MG63 (cell line): ENCODE results near the gene MRAP2. TPM values are rescaled to one million over a fixed set of nuclear protein-coding genes. Genes with fewer than 3 reads are reported as not detected.

ENCODE experiments used
- DNase-seq: peaks from one replicate; pipeline ENCODE4 v3.0.0-alpha.2; 2020
- H3K27me3 ChIP-seq: fragments of 250-450 bp; sonication (Bioruptor Pico); 2 replicates; pipeline ENCODE4 v1.5.1; 2020; ENCODE audit warnings: mild to moderate bottlenecking, moderate library complexity
- H3K36me3 ChIP-seq: fragments of 250-450 bp; sonication (Bioruptor Pico); 2 replicates; pipeline ENCODE4 v1.5.1; 2020; ENCODE audit warnings: mild to moderate bottlenecking, moderate library complexity
- H3K4me3 ChIP-seq: fragments of 250-450 bp; sonication (Bioruptor Pico); 2 replicates; pipeline ENCODE4 v1.5.1; 2020; ENCODE audit warnings: mild to moderate bottlenecking, moderate library complexity
- H3K9me3 ChIP-seq: fragments of 250-450 bp; sonication (Bioruptor Pico); 2 replicates; pipeline ENCODE4 v1.5.1; 2020; ENCODE audit warnings: mild to moderate bottlenecking, moderate library complexity
- total RNA-seq: library from RNA; depleted of rRNA; stranded (reverse); fragments of >200 nt; shearing (Covaris generic); gene quantifications from 2 replicates; pipeline ENCODE4 v1.2.3, GENCODE V29; 2014; ENCODE audit warnings: low replicate concordance; rRNA removed

MRAP2 gene
- 3.1 and 3.5 TPM in 2 replicates for total RNA-seq

DNA sequence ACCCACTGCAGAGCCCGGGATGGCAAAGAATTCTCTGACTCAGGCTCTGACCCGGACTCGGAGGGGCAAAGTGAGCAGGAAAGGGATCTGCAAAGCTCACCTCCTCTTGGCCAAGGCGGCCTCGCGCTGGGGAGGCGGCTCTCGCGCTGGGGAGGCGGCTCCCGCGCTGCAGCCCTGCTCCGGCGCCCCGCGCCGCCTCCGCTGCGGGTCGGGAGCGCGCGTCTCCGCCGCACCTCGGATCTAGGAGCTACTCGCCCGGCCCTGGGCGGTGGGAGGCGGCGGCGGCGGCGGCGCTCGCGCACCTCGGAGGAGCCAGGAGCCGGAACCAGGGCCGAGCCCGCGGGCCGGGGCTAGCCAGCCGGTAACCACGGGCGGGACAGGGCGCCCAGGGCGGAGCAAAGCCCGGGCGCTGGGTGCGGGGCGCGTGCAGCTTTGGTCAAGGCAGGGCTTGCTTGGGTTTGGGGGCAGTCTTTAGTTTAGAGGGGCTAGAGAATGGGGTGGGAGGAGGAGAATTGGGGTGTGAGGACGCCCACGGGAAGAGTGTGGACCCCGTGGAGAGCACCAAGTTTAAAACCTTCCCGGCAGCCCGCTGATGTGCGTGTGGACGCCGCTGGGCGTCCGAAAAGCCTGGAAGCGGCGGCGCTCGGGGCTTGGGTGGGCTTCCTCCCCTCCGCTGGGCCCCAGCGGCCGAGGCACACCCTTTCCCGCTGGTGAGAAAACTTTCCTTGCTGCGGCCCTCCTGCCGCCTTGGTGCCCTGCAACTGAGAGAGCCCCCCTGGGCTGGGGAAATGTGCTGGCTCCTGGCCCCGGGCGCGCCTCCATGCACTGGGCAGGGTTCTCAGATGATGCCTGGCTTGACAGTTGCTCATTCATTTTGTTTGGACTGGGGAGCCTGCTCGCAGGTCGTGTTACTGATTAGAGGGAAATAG, at the start of gene MRAP2:
Gene MRAP2 (plus strand): TSS at position 250 of the 929 bp plus-strand sequence. CDS start 21,547 bp downstream, outside the sequence.
- Histone ChIP-seq H3K4me3 (peak within 1 kb of the TSS; percentile 59), H3K27me3 (no peaks in the 10 kb centered on the region), H3K9me3 (no peaks in the 10 kb centered on the region), H3K36me3 (no peaks in the 10 kb centered on the region)
- peak; percentile 66 for DNase-seq

DNA sequence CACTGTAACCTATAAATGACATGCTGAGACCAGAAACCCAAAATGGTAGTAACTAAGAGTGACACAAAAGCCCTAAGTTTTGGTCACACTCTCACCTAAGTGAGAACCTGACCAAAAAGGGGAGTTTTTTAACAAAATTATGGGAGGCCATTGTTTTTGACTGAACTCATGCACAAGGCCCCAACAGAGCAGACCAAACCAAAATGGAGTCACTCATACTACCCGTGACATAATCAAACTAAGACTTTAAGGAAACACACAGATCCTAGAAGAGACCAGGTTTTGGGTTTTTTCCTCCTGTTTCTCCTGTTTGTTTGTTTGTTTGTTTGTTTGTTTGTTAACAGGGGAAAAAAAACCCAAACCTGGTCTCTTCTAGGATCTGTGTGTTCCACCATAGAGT, 49.2 kb upstream of the MRAP2 start:
- H3K27me3 ChIP-seq: no peaks in the 10 kb centered on the region
- DNase-seq: no peak
- H3K36me3 ChIP-seq: no peaks in the 10 kb centered on the region
- no peak overlapping the region for H3K4me3 ChIP-seq
- peaks cover 2% of the 10 kb centered on the region; the same call in 1 of the 2 replicates for H3K9me3 ChIP-seq

- H3K4me3 ChIP-seq: no peak overlapping the region
- H3K27me3 ChIP-seq: no peaks in the 10 kb centered on the region
- no peaks in the 10 kb centered on the region for H3K36me3 ChIP-seq
- H3K9me3 ChIP-seq: peaks cover 2% of the 10 kb centered on the region; the same call in 1 of the 2 replicates
- DNase-seq: no peak
Measured at GRCh38 chr6:83985308-83985713, 48.3 kb upstream of the MRAP2 start.

DNA sequence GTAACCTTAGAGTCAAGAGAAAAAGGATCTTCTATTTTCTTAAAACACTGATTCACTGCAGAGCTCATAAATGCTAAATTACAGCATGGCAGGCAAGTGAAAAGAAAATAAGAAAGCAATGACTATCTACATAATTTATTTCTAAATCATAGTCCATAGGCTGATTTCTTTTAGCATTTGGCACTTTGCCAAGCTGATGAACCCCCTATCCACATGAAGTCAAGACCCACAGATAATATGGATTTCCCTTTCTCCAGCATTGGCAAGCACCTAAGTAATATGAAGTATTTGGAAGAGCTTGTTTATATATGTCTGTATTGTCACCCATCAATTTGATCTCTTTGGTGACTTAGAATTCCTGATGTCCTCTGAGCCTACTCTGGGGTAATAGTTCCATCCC, 47.9 kb upstream of the MRAP2 start:
- no peak for DNase-seq
- Histone ChIP-seq H3K36me3 (no peaks in the 10 kb centered on the region), H3K9me3 (peaks cover 2% of the 10 kb centered on the region; the same call in 1 of the 2 replicates), H3K4me3 (no peak overlapping the region), H3K27me3 (no peaks in the 10 kb centered on the region)

GRCh38 chr6:83998021-83998584, 35.5 kb upstream of the MRAP2 start:
- Histone ChIP-seq H3K27me3 (no peaks in the 10 kb centered on the region), H3K36me3 (no peaks in the 10 kb centered on the region), H3K9me3 (no peaks in the 10 kb centered on the region), H3K4me3 (no peak overlapping the region)
- DNase-seq: no peak

GRCh38 chr6:84001119-84001518, 32.5 kb upstream of the MRAP2 start:
- H3K9me3 ChIP-seq: no peaks in the 10 kb centered on the region
- H3K27me3 ChIP-seq: no peaks in the 10 kb centered on the region
- no peaks in the 10 kb centered on the region for H3K36me3 ChIP-seq
- no peak for DNase-seq
- H3K4me3 ChIP-seq: no peak overlapping the region

GRCh38 chr6:84002226-84002625, 31.3 kb upstream of the MRAP2 start:
- no peak for DNase-seq
- Histone ChIP-seq H3K36me3 (no peaks in the 10 kb centered on the region), H3K9me3 (no peaks in the 10 kb centered on the region), H3K4me3 (no peak overlapping the region), H3K27me3 (no peaks in the 10 kb centered on the region)

DNA sequence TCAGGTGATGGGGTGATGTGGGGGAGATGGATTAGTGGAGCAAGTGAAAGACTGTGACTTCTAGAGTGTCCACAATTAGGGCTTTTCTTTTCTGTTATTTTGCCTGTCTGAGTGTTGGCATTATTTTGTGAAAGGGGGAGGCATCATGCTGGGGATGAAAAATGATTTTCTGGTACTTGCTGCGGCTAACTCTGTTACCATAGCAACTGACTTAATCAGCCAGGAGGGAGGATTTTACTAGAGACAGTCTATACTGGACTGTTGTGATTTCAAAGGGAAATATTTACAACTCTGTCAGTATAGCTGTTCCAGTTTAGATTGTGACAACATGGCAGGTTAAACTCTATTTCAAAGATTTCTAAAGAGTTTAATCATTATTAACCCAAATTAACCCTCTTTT, 30.4 kb upstream of the MRAP2 start:
- Histone ChIP-seq H3K4me3 (no peak overlapping the region), H3K27me3 (no peaks in the 10 kb centered on the region), H3K36me3 (no peaks in the 10 kb centered on the region), H3K9me3 (no peaks in the 10 kb centered on the region)
- no peak for DNase-seq

GRCh38 chr6:84003654-84004053, 29.9 kb upstream of the MRAP2 start:
- no peak for DNase-seq
- Histone ChIP-seq H3K9me3 (no peaks in the 10 kb centered on the region), H3K4me3 (no peak overlapping the region), H3K27me3 (no peaks in the 10 kb centered on the region), H3K36me3 (no peaks in the 10 kb centered on the region)

GRCh38 chr6:84007871-84008270, 25.7 kb upstream of the MRAP2 start:
- no peak overlapping the region for H3K4me3 ChIP-seq
- H3K27me3 ChIP-seq: no peaks in the 10 kb centered on the region
- no peaks in the 10 kb centered on the region for H3K36me3 ChIP-seq
- no peak for DNase-seq
- H3K9me3 ChIP-seq: no peaks in the 10 kb centered on the region

GRCh38 chr6:84013354-84013753, 20.2 kb upstream of the MRAP2 start:
- Histone ChIP-seq H3K36me3 (no peaks in the 10 kb centered on the region), H3K27me3 (0 out of 2 replicates have a peak, but pooled peaks cover 2% of the 10 kb centered on the region), H3K9me3 (no peaks in the 10 kb centered on the region), H3K4me3 (no peak overlapping the region)
- no peak for DNase-seq

DNA sequence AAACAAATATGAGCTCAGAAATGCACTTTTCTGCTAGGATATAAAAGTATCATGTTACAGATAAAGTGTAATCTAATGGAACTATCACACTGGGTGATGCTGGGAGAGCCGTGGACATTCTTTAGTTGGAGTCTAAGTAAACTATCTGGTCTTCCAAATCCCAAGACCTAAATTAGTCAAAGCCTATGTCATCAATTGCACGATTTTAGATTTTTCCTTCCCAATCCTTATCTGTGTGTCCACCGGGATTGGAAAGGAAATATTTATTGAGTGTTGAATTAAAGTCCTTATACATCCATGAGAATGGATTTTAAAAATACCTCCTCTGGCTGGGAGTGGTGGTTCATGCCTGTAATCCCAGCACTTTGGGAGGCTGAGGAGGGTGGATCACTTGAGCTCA, 19.6 kb upstream of the MRAP2 start:
- H3K9me3 ChIP-seq: no peaks in the 10 kb centered on the region
- H3K36me3 ChIP-seq: no peaks in the 10 kb centered on the region
- DNase-seq: no peak
- 0 out of 2 replicates have a peak, but pooled peaks cover 2% of the 10 kb centered on the region for H3K27me3 ChIP-seq
- H3K4me3 ChIP-seq: no peak overlapping the region

DNA sequence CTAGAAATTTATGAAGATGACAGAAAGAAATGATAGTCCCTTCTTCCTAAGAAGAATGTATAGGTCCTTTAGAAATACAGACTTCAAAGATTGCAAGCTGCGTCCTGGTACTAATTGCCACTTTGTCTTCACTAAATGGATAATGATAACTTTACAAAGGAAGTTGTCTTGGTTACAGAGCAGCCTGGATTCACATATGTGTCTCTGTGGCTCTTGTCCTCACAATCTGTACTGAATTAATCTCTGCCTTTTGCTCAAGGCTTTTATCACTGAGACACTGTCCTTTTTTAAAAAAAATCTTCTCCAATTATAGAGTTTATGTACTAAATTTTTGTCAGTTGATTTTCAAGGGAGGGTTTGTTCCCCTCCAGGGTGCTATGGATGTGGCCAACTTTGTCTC, 17.5 kb upstream of the MRAP2 start:
- no peak for DNase-seq
- Histone ChIP-seq H3K36me3 (no peaks in the 10 kb centered on the region), H3K4me3 (no peak overlapping the region)

GRCh38 chr6:84017709-84018452, 15.7 kb upstream of the MRAP2 start:
- 0 out of 2 replicates have a peak, but pooled peaks cover 2% of the 10 kb centered on the region for H3K27me3 ChIP-seq
- no peaks in the 10 kb centered on the region for H3K9me3 ChIP-seq
- H3K4me3 ChIP-seq: no peak overlapping the region
- H3K36me3 ChIP-seq: no peaks in the 10 kb centered on the region
- DNase-seq: no peak

More for the DNA sequence above, 17.5 kb upstream of the MRAP2 start:
- Histone ChIP-seq H3K9me3 (no peaks in the 10 kb centered on the region), H3K27me3 (0 out of 2 replicates have a peak, but pooled peaks cover 2% of the 10 kb centered on the region)

- 0 out of 2 replicates have a peak, but pooled peaks cover 2% of the 10 kb centered on the region for H3K27me3 ChIP-seq
- H3K4me3 ChIP-seq: no peak overlapping the region
- H3K36me3 ChIP-seq: no peaks in the 10 kb centered on the region
- H3K9me3 ChIP-seq: no peaks in the 10 kb centered on the region
- no peak for DNase-seq
Measured at GRCh38 chr6:84018453-84019061, 15.0 kb upstream of the MRAP2 start.

DNA sequence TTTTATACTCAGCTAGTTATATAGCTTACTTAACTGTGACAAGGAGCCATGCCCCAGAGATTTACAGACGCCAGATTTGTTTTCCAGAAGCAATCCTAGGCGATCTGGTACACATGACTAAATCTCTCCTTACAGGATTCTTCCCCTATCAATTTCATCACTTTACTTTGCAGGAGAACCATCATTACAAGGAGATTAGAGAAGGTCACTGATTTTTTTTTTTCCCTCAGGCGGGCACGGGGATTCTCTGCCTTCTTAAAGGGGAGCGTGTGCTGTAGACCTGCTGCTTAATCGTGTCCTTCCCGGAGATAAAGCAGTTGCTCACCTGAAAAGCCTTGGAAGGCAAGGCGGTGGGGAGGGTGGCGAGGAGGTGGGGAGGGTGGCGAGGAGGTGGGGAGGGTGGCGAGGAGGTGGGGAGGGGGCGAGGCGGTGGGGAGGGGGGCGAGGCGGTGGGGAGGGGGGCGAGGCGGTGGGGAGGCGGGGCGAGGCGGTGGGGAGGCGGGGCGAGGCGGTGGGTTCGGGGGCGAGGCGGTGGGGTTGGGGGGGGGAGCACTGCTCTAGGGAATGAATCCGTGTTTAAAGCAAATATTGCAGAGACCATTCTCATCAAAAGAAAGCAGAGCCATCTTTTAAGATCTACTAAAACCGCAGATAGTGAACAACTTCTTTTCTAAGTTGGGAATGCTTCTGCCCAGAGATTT, 14.3 kb upstream of the MRAP2 start:
- H3K27me3 ChIP-seq: 0 out of 2 replicates have a peak, but pooled peaks cover 2% of the 10 kb centered on the region
- no peak for DNase-seq
- H3K36me3 ChIP-seq: no peaks in the 10 kb centered on the region
- no peaks in the 10 kb centered on the region for H3K9me3 ChIP-seq
- no peak overlapping the region for H3K4me3 ChIP-seq
